ENCODE data around the gene IFNAR1.

- TF ChIP-seq CTCF (conservative IDR thresholded peaks at IDR 0.05; ENCODE audit: low read length), result no peak
- TF ChIP-seq EZH2phosphoT487 (IDR thresholded peaks at IDR 0.05; ENCODE audit: borderline replicate concordance), result no peak
These were observed 6.8 kb upstream of the IFNAR1 start for GRCh38 chr21:33317786-33318486.

Measured in Loucy (cell line).